CD14-positive monocyte (primary cell): ENCODE data around the gene SLN. TPM values are rescaled to one million over a fixed set of nuclear protein-coding genes. Genes with fewer than 3 reads are reported as not detected.
A peak's percentile ranks its signal among the peaks of the same experiment; 100 is the strongest.

Experiments used
- DNase-seq, 3 donors: peaks; one replicate each; pipeline ENCODE4 v3.0.0-alpha.2; 2011 to 2022
- H2AFZ ChIP-seq: 2 replicates; pipeline ENCODE4 v1.6.0; 2012; ENCODE audit warnings: mild to moderate bottlenecking, low read depth, low read length, inconsistent platforms; ENCODE audit not compliant: insufficient read depth, poor library complexity, severe bottlenecking
- H3K27ac ChIP-seq, 2 donors: 1 replicate in 1 of 2; 2 replicates in 1 of 2; pipeline ENCODE4 v1.5.1; 2012 to 2013; ENCODE audit warnings: low read length in 2 of 2, control low read depth in 1 of 2, inconsistent platforms in 1 of 2, low read depth in 1 of 2, mild to moderate bottlenecking in 1 of 2
- H3K27me3 ChIP-seq, 2 donors: one replicate each; pipeline versions ENCODE4 v1.6.0 to v1.6.1; 2011 to 2013; ENCODE audit warnings: low read length in 2 of 2; ENCODE audit not compliant: control insufficient read depth in 2 of 2, insufficient read depth in 2 of 2
- H3K36me3 ChIP-seq, 2 donors: replicated peaks in 1 of 2; 1 replicate in 1 of 2; 2 replicates in 1 of 2; pipeline versions ENCODE4 v1.5.1 to v1.6.1; 2012 to 2013; ENCODE audit warnings: low read length in 2 of 2, control low read depth in 1 of 2, inconsistent platforms in 1 of 2, mild to moderate bottlenecking in 1 of 2; ENCODE audit not compliant: insufficient read depth in 2 of 2, control insufficient read depth in 1 of 2
- H3K4me1 ChIP-seq, 2 donors: 1 replicate in 1 of 2; 2 replicates in 1 of 2; pipeline versions ENCODE4 v1.5.1 to v1.6.1; 2012 to 2013; ENCODE audit warnings: low read length in 2 of 2, control low read depth in 1 of 2, inconsistent platforms in 1 of 2, mild to moderate bottlenecking in 1 of 2, moderate library complexity in 1 of 2; ENCODE audit not compliant: insufficient read depth in 2 of 2, control insufficient read depth in 1 of 2
- H3K4me2 ChIP-seq: replicated peaks from 2 replicates; pipeline ENCODE3; 2012; ENCODE audit warnings: low read length, moderate library complexity, mild to moderate bottlenecking; ENCODE audit not compliant: poor library complexity, severe bottlenecking; ENCODE audit errors: extremely low read depth
- H3K4me3 ChIP-seq, 3 experiments: fragments of 200-600 bp in 1 of 3; sonication (generic) in 1 of 3; replicated peaks in 1 of 3; 1 replicate in 2 of 3; 2 replicates in 1 of 3; pipeline ENCODE4 v1.5.1; 2011 to 2013; ENCODE audit warnings: low read length in 3 of 3, mild to moderate bottlenecking in 3 of 3, control low read depth in 2 of 3, low read depth in 2 of 3, inconsistent platforms in 1 of 3, moderate library complexity in 1 of 3
- H3K79me2 ChIP-seq: 2 replicates; pipeline ENCODE4 v1.6.0; 2012; ENCODE audit warnings: mild to moderate bottlenecking, control low read depth, inconsistent platforms, low read length, moderate library complexity; ENCODE audit not compliant: insufficient read depth
- H3K9ac ChIP-seq: 2 replicates; pipeline ENCODE4 v1.6.0; 2017; ENCODE audit warnings: low read length, mild to moderate bottlenecking; ENCODE audit not compliant: insufficient read depth, poor library complexity, severe bottlenecking
- H3K9me3 ChIP-seq, 2 donors: replicated peaks in 1 of 2; 1 replicate in 1 of 2; 2 replicates in 1 of 2; pipeline versions ENCODE4 v1.5.1 to v1.6.1; 2012 to 2013; ENCODE audit warnings: low read length in 2 of 2, control low read depth in 1 of 2; ENCODE audit not compliant: control insufficient read depth in 1 of 2, insufficient read depth in 1 of 2
- H4K20me1 ChIP-seq: 2 replicates; pipeline ENCODE4 v1.6.0; 2012; ENCODE audit warnings: mild to moderate bottlenecking, low read length, control low read depth, moderate library complexity; ENCODE audit not compliant: insufficient read depth
- H3K27ac Mint-ChIP-seq, 7 donors: one replicate each; pipeline ENCODE4 v1.8.0; 2020; ENCODE audit warnings: mild to moderate bottlenecking in 7 of 7, mixed read lengths in 7 of 7, moderate library complexity in 6 of 7, inconsistent platforms in 2 of 7
- H3K27me3 Mint-ChIP-seq, 3 donors: one replicate each; pipeline ENCODE4 v1.8.0; 2021 to 2022; ENCODE audit warnings: low read depth in 3 of 3, mild to moderate bottlenecking in 3 of 3, mixed read lengths in 3 of 3, moderate library complexity in 3 of 3, inconsistent platforms in 1 of 3
- H3K36me3 Mint-ChIP-seq, 2 donors: one replicate each; pipeline ENCODE4 v1.8.0; 2020; ENCODE audit warnings: mixed read lengths in 2 of 2, inconsistent platforms in 1 of 2, mild to moderate bottlenecking in 1 of 2
- H3K4me1 Mint-ChIP-seq: one replicate; pipeline ENCODE4 v1.8.0; 2020; ENCODE audit warnings: mild to moderate bottlenecking, mixed read lengths
- H3K4me3 Mint-ChIP-seq, 2 donors: one replicate each; pipeline ENCODE4 v1.8.0; 2020; ENCODE audit warnings: mild to moderate bottlenecking in 2 of 2, mixed read lengths in 2 of 2, moderate library complexity in 1 of 2
- H3K9me3 Mint-ChIP-seq, 7 donors: one replicate each; pipeline ENCODE4 v1.8.0; 2020 to 2022; ENCODE audit warnings: mixed read lengths in 7 of 7, mild to moderate bottlenecking in 6 of 7, moderate library complexity in 6 of 7, inconsistent platforms in 2 of 7
- CTCF ChIP-seq: fragments of 200-600 bp; IDR thresholded peaks from one replicate; pipeline ENCODE4 v1.8.0; 2022; ENCODE audit warnings: antibody characterized with exemption, mild to moderate bottlenecking
- WGBS: methylation state at CpG from one replicate; pipeline ENCODE4 v1.1.5; 2013; ENCODE audit warnings: missing lambda C conversion rate; ENCODE audit not compliant: insufficient coverage; 5-methylcytosine and 5-hydroxymethylcytosine counted together
- intact Hi-C, 2 donors: fragments of 100-400 bp; cut with micrococcal nuclease; formaldehyde crosslinking; loops; one replicate each; pipeline versions ENCODE4 v1.15.0 to v1.15.1; 2023
- polyA plus RNA-seq, 3 donors: library from polyadenylated mRNA; depleted of rRNA in 1 of 3; unstranded in 2 of 3; stranded (reverse) in 1 of 3; fragments of 300-500 nt in 2 of 3; fragments of >200 nt in 1 of 3; fragmentation: Illumina TruSeq in 2 of 3; gene quantifications; 1 replicate in 2 of 3; 2 replicates in 1 of 3; pipeline ENCODE4 v1.2.3, GENCODE V29; 2012 to 2021

Gene SLN
- polyA plus RNA-seq, 3 donors: not detected

DNA sequence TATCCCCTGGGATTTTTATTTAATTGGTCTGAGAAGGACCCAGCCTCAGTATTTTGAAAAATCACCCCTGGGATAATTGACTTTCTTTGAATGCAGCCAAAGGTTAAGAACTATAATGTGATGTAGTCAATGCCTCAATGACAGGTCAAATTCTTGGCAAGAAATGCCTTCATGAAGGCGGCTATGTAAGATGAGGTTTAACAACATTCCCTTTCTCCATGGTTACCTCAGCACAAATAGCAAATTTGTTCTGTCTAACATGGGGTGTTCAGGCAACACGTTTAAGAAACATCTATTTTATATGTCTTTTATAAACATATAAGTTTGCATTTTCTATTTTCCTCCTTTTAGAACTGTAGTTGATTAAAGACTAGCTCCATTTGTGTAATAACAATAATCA is 5.3 kb downstream of the SLN start:
- Mint-ChIP-seq H3K9me3 (peaks cover 0 to 3% (median 2%) of the 10 kb centered on the region in 7 donors), H3K4me3 (no peak overlapping the region), H3K27ac (no peak overlapping the region), H3K27me3 (peaks cover 1 to 12% (median 6%) of the 10 kb centered on the region in 3 donors), H3K4me1 (no peaks in the 10 kb centered on the region), H3K36me3 (no peaks in the 10 kb centered on the region)
- peaks cover 2 to 4% of the 10 kb centered on the region in 2 donors for H3K27me3 ChIP-seq
- no peak overlapping the region for H3K4me3 ChIP-seq
- H3K4me1 ChIP-seq: no peaks in the 10 kb centered on the region
- intact Hi-C loops: no loop called here
- H3K4me2 ChIP-seq: no peak overlapping the region
- no peaks in the 10 kb centered on the region for H3K36me3 ChIP-seq
- H2AFZ ChIP-seq: no peak overlapping the region
- H3K27ac ChIP-seq: no peak overlapping the region
- no peaks in the 10 kb centered on the region for H3K79me2 ChIP-seq
- H3K9me3 ChIP-seq: no peaks in the 10 kb centered on the region
- H3K9ac ChIP-seq: no peak overlapping the region
- WGBS: no CpG with 5 or more reads among the region's 2 CpGs
- no peak for DNase-seq
- H4K20me1 ChIP-seq: no peaks in the 10 kb centered on the region
- TF ChIP-seq CTCF: no peak

- peaks cover 4 to 13% (median 9%) of the 10 kb centered on the region in 3 donors for H3K27me3 Mint-ChIP-seq
- H3K36me3 ChIP-seq: no peaks in the 10 kb centered on the region
- H4K20me1 ChIP-seq: no peaks in the 10 kb centered on the region
- no peak overlapping the region for H3K27ac Mint-ChIP-seq
- DNase-seq: peak in 1 of 3 donors; percentile 7
- no peak overlapping the region for H3K4me2 ChIP-seq
- H3K36me3 Mint-ChIP-seq: no peaks in the 10 kb centered on the region
- no peak for TF ChIP-seq CTCF
- no peaks in the 10 kb centered on the region for H3K79me2 ChIP-seq
- intact Hi-C loops: no loop called here
- no peak overlapping the region for H3K27ac ChIP-seq
- H3K4me1 ChIP-seq: no peaks in the 10 kb centered on the region
- no peaks in the 10 kb centered on the region for H3K4me1 Mint-ChIP-seq
- no peak overlapping the region for H2AFZ ChIP-seq
- no peak overlapping the region for H3K4me3 Mint-ChIP-seq
- H3K4me3 ChIP-seq: no peak overlapping the region
- H3K9me3 ChIP-seq: no peaks in the 10 kb centered on the region
- WGBS: 100% methylated on average over 2 of the region's 2 CpGs
- H3K9ac ChIP-seq: no peak overlapping the region
- peaks cover 0 to 3% (median 2%) of the 10 kb centered on the region in 7 donors for H3K9me3 Mint-ChIP-seq
- peaks cover 2 to 4% of the 10 kb centered on the region in 2 donors for H3K27me3 ChIP-seq
These were observed 6.8 kb downstream of the SLN start for GRCh38 chr11:107705027-107705426.
